Measurements from ENCODE around the gene GPR156.

The GPR156 gene

GRCh38 chr3:120239644-120240043, 45.4 kb downstream of the GPR156 start:
- TF ChIP-seq, protein P1, sequence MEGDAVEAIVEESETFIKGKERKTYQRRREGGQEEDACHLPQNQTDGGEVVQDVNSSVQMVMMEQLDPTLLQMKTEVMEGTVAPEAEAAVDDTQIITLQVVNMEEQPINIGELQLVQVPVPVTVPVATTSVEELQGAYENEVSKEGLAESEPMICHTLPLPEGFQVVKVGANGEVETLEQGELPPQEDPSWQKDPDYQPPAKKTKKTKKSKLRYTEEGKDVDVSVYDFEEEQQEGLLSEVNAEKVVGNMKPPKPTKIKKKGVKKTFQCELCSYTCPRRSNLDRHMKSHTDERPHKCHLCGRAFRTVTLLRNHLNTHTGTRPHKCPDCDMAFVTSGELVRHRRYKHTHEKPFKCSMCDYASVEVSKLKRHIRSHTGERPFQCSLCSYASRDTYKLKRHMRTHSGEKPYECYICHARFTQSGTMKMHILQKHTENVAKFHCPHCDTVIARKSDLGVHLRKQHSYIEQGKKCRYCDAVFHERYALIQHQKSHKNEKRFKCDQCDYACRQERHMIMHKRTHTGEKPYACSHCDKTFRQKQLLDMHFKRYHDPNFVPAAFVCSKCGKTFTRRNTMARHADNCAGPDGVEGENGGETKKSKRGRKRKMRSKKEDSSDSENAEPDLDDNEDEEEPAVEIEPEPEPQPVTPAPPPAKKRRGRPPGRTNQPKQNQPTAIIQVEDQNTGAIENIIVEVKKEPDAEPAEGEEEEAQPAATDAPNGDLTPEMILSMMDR (IDR thresholded peaks at IDR 0.05; ENCODE audit: insufficient read depth, low read length, poor library complexity, severe bottlenecking), result no peak
- TF ChIP-seq EZH2phosphoT487 (conservative IDR thresholded peaks at IDR 0.05; ENCODE audit: low read length), result no peak
- no peaks in the 10 kb centered on the region for H3F3A ChIP-seq (ENCODE audit: insufficient read depth)
- H4K20me1 ChIP-seq (ENCODE audit: low read depth, low read length), result no peaks in the 10 kb centered on the region
- no peaks in the 10 kb centered on the region for H3K36me3 ChIP-seq (ENCODE audit: low read length)
- H3K9ac ChIP-seq (ENCODE audit: low read length), result no peak overlapping the region
- H3K27ac ChIP-seq (ENCODE audit: low read depth, low read length), result no peak overlapping the region
- H3K27me3 ChIP-seq (ENCODE audit: low read length), result no peaks in the 10 kb centered on the region
- no peak overlapping the region for H3K4me3 ChIP-seq (ENCODE audit: insufficient read depth, low read length, poor library complexity, severe bottlenecking)
- no peak overlapping the region for H3K4me2 ChIP-seq (ENCODE audit: low read depth, low read length, poor library complexity, severe bottlenecking)
- no peaks in the 10 kb centered on the region for H3K9me2 ChIP-seq (replicated peaks; ENCODE audit: insufficient read depth, low read length)
- H3K79me2 ChIP-seq (ENCODE audit: insufficient read depth, low read length), result no peaks in the 10 kb centered on the region
- H3K9me3 ChIP-seq (ENCODE audit: insufficient read depth, low read length), result no peaks in the 10 kb centered on the region
- no peak overlapping the region for H2AFZ ChIP-seq (ENCODE audit: low read depth, low read length, severe bottlenecking)

- Histone ChIP-seq H3K9me2 (replicated peaks; ENCODE audit: insufficient read depth, low read length) (no peaks in the 10 kb centered on the region), H3K4me2 (ENCODE audit: low read depth, low read length, poor library complexity, severe bottlenecking) (no peak overlapping the region), H4K20me1 (ENCODE audit: low read depth, low read length) (no peaks in the 10 kb centered on the region), H3K9me3 (ENCODE audit: insufficient read depth, low read length) (peaks cover 2% of the 10 kb centered on the region; the same call in 1 of the 2 replicates), H3K36me3 (ENCODE audit: low read length) (no peaks in the 10 kb centered on the region), H2AFZ (ENCODE audit: low read depth, low read length, severe bottlenecking) (no peak overlapping the region), H3K27me3 (ENCODE audit: low read length) (no peaks in the 10 kb centered on the region), H3K4me3 (ENCODE audit: insufficient read depth, low read length, poor library complexity, severe bottlenecking) (no peak overlapping the region), H3K27ac (ENCODE audit: low read depth, low read length) (no peak overlapping the region), H3K79me2 (ENCODE audit: insufficient read depth, low read length) (no peaks in the 10 kb centered on the region), H3K9ac (ENCODE audit: low read length) (no peak overlapping the region), H3F3A (ENCODE audit: insufficient read depth) (no peaks in the 10 kb centered on the region)
- TF ChIP-seq, protein P1 (IDR thresholded peaks at IDR 0.05; ENCODE audit: insufficient read depth, low read length, poor library complexity, severe bottlenecking), result no peak
- no peak for TF ChIP-seq EZH2phosphoT487 (conservative IDR thresholded peaks at IDR 0.05; ENCODE audit: low read length)
Measured at GRCh38 chr3:120227710-120228347, 57.2 kb downstream of the GPR156 start.

GRCh38 chr3:120224237-120224636, 60.8 kb downstream of the GPR156 start:
- TF ChIP-seq EZH2phosphoT487 (conservative IDR thresholded peaks at IDR 0.05; ENCODE audit: low read length), result no peak
- TF ChIP-seq, protein P1 (IDR thresholded peaks at IDR 0.05; ENCODE audit: insufficient read depth, low read length, poor library complexity, severe bottlenecking), result no peak
- Histone ChIP-seq H4K20me1 (ENCODE audit: low read depth, low read length) (no peaks in the 10 kb centered on the region), H3F3A (ENCODE audit: insufficient read depth) (no peaks in the 10 kb centered on the region), H3K9me3 (ENCODE audit: insufficient read depth, low read length) (no peaks in the 10 kb centered on the region), H3K9me2 (replicated peaks; ENCODE audit: insufficient read depth, low read length) (no peaks in the 10 kb centered on the region), H3K4me3 (ENCODE audit: insufficient read depth, low read length, poor library complexity, severe bottlenecking) (no peak overlapping the region), H3K36me3 (ENCODE audit: low read length) (no peaks in the 10 kb centered on the region), H3K4me2 (ENCODE audit: low read depth, low read length, poor library complexity, severe bottlenecking) (no peak overlapping the region), H3K9ac (ENCODE audit: low read length) (no peak overlapping the region), H3K27ac (ENCODE audit: low read depth, low read length) (no peak overlapping the region), H3K79me2 (ENCODE audit: insufficient read depth, low read length) (no peaks in the 10 kb centered on the region), H3K27me3 (ENCODE audit: low read length) (no peaks in the 10 kb centered on the region), H2AFZ (ENCODE audit: low read depth, low read length, severe bottlenecking) (no peak overlapping the region)
